HEK293T (cell line): ENCODE data around the gene CALML3.
A peak's percentile ranks its signal among the peaks of the same experiment; 100 is the strongest.

Experiments used
- CTCF ChIA-PET: fragments of 350-600 bp; formaldehyde crosslinking; extraction: SDS; loops from one replicate; lab custom pipeline; 2021; ENCODE audit warnings: antibody characterized with exemption, inconsistent platforms; lab: Yijun Ruan, JAX
- POLR2A ChIA-PET: fragments of 350-600 bp; formaldehyde crosslinking; extraction: SDS; loops from one replicate; lab custom pipeline; 2020; ENCODE audit warnings: antibody characterized with exemption, inconsistent platforms; lab: Yijun Ruan, JAX
- DNase-seq: peaks from one replicate; pipeline ENCODE4 v3.0.0; 2012; ENCODE audit warnings: mixed read lengths; ENCODE audit errors: extremely low spot score
- ARNT ChIP-seq: fragments of 450-650 bp; IDR thresholded peaks from 2 replicates; pipeline ENCODE4 v1.6.1; 2017; ENCODE audit warnings: mild to moderate bottlenecking
- BHLHE40 ChIP-seq: fragments of 450-650 bp; IDR thresholded peaks from 2 replicates; pipeline ENCODE4 v1.6.1; 2016; ENCODE audit warnings: mild to moderate bottlenecking, moderate library complexity, borderline replicate concordance
- CTBP1 ChIP-seq: fragments of 450-650 bp; IDR thresholded peaks from 2 replicates; pipeline ENCODE4 v1.6.1; 2016; ENCODE audit warnings: borderline replicate concordance
- ELF4 ChIP-seq: fragments of 450-650 bp; IDR thresholded peaks from 2 replicates; pipeline ENCODE4 v1.6.1; 2017; ENCODE audit warnings: antibody characterized with exemption
- FOXA1 ChIP-seq: fragments of 450-650 bp; IDR thresholded peaks from 2 replicates; pipeline ENCODE4 v1.6.1; 2016; ENCODE audit warnings: mild to moderate bottlenecking
- FOXK2 ChIP-seq: fragments of 450-650 bp; IDR thresholded peaks from 2 replicates; pipeline ENCODE4 v1.6.1; 2016; ENCODE audit warnings: mild to moderate bottlenecking
- FOXM1 ChIP-seq: fragments of 450-650 bp; IDR thresholded peaks from 2 replicates; pipeline ENCODE4 v1.6.1; 2017; ENCODE audit warnings: mild to moderate bottlenecking, borderline replicate concordance
- HDGF ChIP-seq: fragments of 450-650 bp; IDR thresholded peaks from 2 replicates; pipeline ENCODE4 v1.6.1; 2017; ENCODE audit warnings: antibody characterized with exemption, borderline replicate concordance
- L3MBTL2 ChIP-seq: fragments of 450-650 bp; conservative IDR thresholded peaks from 2 replicates; pipeline ENCODE4 v1.6.1; 2016; ENCODE audit warnings: mild to moderate bottlenecking
- LEF1 ChIP-seq: fragments of 450-650 bp; IDR thresholded peaks from 2 replicates; pipeline ENCODE4 v1.6.1; 2017; ENCODE audit warnings: mild to moderate bottlenecking, borderline replicate concordance
- NFRKB ChIP-seq: fragments of 450-650 bp; IDR thresholded peaks from 2 replicates; pipeline ENCODE4 v1.6.1; 2016; ENCODE audit warnings: mild to moderate bottlenecking, moderate library complexity
- PKNOX1 ChIP-seq: fragments of 450-650 bp; IDR thresholded peaks from 2 replicates; pipeline ENCODE4 v1.6.1; 2016
- SP1 ChIP-seq: fragments of 450-650 bp; IDR thresholded peaks from 2 replicates; pipeline ENCODE4 v1.6.1; 2017
- SUZ12 ChIP-seq: fragments of 450-650 bp; IDR thresholded peaks from 2 replicates; pipeline ENCODE4 v1.6.1; 2016; ENCODE audit warnings: mild to moderate bottlenecking
- TARDBP ChIP-seq: fragments of 450-650 bp; IDR thresholded peaks from 2 replicates; pipeline ENCODE4 v1.6.1; 2016
- ZNF384 ChIP-seq: fragments of 450-650 bp; IDR thresholded peaks from 2 replicates; pipeline ENCODE4 v1.6.1; 2016

Gene CALML3

GRCh38 chr10:5543623-5544022, 18.9 kb downstream of the CALML3 start:
- ChIA-PET CTCF (no interaction called here), POLR2A (no interaction called here)
- no peak for DNase-seq
- TF ChIP-seq ZNF384, result no peak
- no peak for TF ChIP-seq FOXM1
- TF ChIP-seq TARDBP, result no peak
- no peak for TF ChIP-seq LEF1
- no peak for TF ChIP-seq L3MBTL2
- TF ChIP-seq FOXK2, result no peak

GRCh38 chr10:5544216-5544805, 19.6 kb downstream of the CALML3 start:
- DNase-seq, result no peak
- POLR2A ChIA-PET, result no interaction called here
- TF ChIP-seq CTBP1 (no peak), SP1 (no peak), ELF4 (no peak), TARDBP (no peak), PKNOX1 (no peak), NFRKB (no peak)
- CTCF ChIA-PET, result no interaction called here

GRCh38 chr10:5545011-5545410, 20.2 kb downstream of the CALML3 start:
- DNase-seq, result no peak
- POLR2A ChIA-PET, result interaction anchor here (0.5 kb wide), 1 partner anchor 1715 kb away, joined by 3 read pairs; no protein-coding TSS in a partner anchor
- CTCF ChIA-PET, result no interaction called here
- TF ChIP-seq L3MBTL2 (no peak), LEF1 (no peak), CTBP1 (no peak), ZNF384 (no peak), FOXA1 (no peak), SP1 (no peak), PKNOX1 (no peak), HDGF (no peak), ARNT (no peak), FOXK2 (no peak), BHLHE40 (no peak)

GRCh38 chr10:5545426-5545777, 20.6 kb downstream of the CALML3 start:
- POLR2A ChIA-PET, result interaction anchor here (1.1 to 2.1 kb wide), 2 partner anchors 9 to 99 kb away, joined by 4 to 5 read pairs; no protein-coding TSS in a partner anchor
- no peak for DNase-seq

GRCh38 chr10:5545778-5546710, 21.3 kb downstream of the CALML3 start:
- CTCF ChIA-PET, result interaction anchor here (0.8 kb wide), 1 partner anchor 77 kb away, joined by 3 read pairs; no protein-coding TSS in a partner anchor
- POLR2A ChIA-PET, result interaction anchor here (1.0 to 2.1 kb wide), 3 partner anchors 8 to 100 kb away, joined by 3 to 5 read pairs (median 4); no protein-coding TSS in a partner anchor
- TF ChIP-seq L3MBTL2 (peak; percentile 66; the same call in 1 of the 2 replicates), FOXA1 (no peak)
- DNase-seq, result peak; percentile 46

More at GRCh38 chr10:5545426-5545777, 20.6 kb downstream of the CALML3 start:
- TF ChIP-seq NFRKB (no peak), HDGF (no peak), ELF4 (no peak), CTBP1 (no peak), ZNF384 (no peak), TARDBP (no peak), BHLHE40 (no peak), SP1 (no peak), FOXM1 (no peak), FOXA1 (no peak), ARNT (no peak), LEF1 (no peak)
- CTCF ChIA-PET, result no interaction called here

- ChIA-PET CTCF (interaction anchor here (0.8 kb wide), 1 partner anchor 76 kb away, joined by 3 read pairs; no protein-coding TSS in a partner anchor), POLR2A (interaction anchor here (0.9 to 2.1 kb wide), 3 partner anchors 7 to 45 kb away, joined by 3 to 5 read pairs (median 3); no protein-coding TSS in a partner anchor)
- no peak for DNase-seq
- TF ChIP-seq FOXK2 (no peak), FOXM1 (no peak), CTBP1 (no peak), ZNF384 (no peak), TARDBP (no peak), HDGF (no peak), ARNT (no peak), SP1 (no peak), PKNOX1 (no peak), LEF1 (no peak), L3MBTL2 (no peak), BHLHE40 (no peak), SUZ12 (no peak), NFRKB (no peak)
These were observed 22.3 kb downstream of the CALML3 start for GRCh38 chr10:5546891-5547680.
